ENCODE measurements around the gene HMGN3. TPM values are rescaled to one million over a fixed set of nuclear protein-coding genes. Genes with fewer than 3 reads are reported as not detected.
A peak's percentile ranks its signal among the peaks of the same experiment; 100 is the strongest.

Gene HMGN3
- polyA plus RNA-seq, 1 of the 3 experiments (the other 2 are of a cell fraction) = 64.5 TPM

GRCh38 chr6:79234150-79235022 is at the start of gene HMGN3 (continued):
- TF ChIP-seq TAF1 (IDR thresholded peaks at IDR 0.05; ENCODE audit: borderline replicate concordance, low read depth, low read length) = peak; percentile 56; the same call in 1 of the 2 replicates
- TF ChIP-seq RCOR1 (IDR thresholded peaks at IDR 0.05; ENCODE audit: low read length) = no peak
- no peak for TF ChIP-seq GABPA (IDR thresholded peaks at IDR 0.05; ENCODE audit: low read depth)
- no peak for TF ChIP-seq ELF1 (IDR thresholded peaks at IDR 0.05)
- peak; percentile 70; the same call in 1 of the 2 replicates for TF ChIP-seq POLR2AphosphoS5 (IDR thresholded peaks at IDR 0.05; ENCODE audit: low read depth, low read length)
- TF ChIP-seq NRF1 (IDR thresholded peaks at IDR 0.05; ENCODE audit: low read depth, low read length) = peak; percentile 64
- TF ChIP-seq USF1 (IDR thresholded peaks at IDR 0.05; ENCODE audit: borderline replicate concordance, low read depth) = 0 out of 2 replicates have a peak, but pooled peaks have one; percentile 9
- TF ChIP-seq TEAD4 (IDR thresholded peaks at IDR 0.05; ENCODE audit: borderline replicate concordance, insufficient read depth) = no peak
- no peak for TF ChIP-seq JUND (IDR thresholded peaks at IDR 0.05)
- TF ChIP-seq NFIC (IDR thresholded peaks at IDR 0.05; ENCODE audit: borderline replicate concordance) = no peak
- no peak for TF ChIP-seq MEF2A (IDR thresholded peaks at IDR 0.05; ENCODE audit: borderline replicate concordance, low read depth)
- TF ChIP-seq CHD2 (IDR thresholded peaks at IDR 0.05; ENCODE audit: low read length, partially characterized antibody) = peak; percentile 41
- no peak for TF ChIP-seq FOXM1 (IDR thresholded peaks at IDR 0.05; ENCODE audit: low read depth)
- peak; percentile 64; the same call in 1 of the 2 replicates for TF ChIP-seq MXI1 (IDR thresholded peaks at IDR 0.05; ENCODE audit: low read depth, low read length)
- 0 out of 2 replicates have a peak, but pooled peaks have one; percentile 5 for TF ChIP-seq RAD21 (IDR thresholded peaks at IDR 0.05; ENCODE audit: low read length)

GRCh38 chr6:79280756-79281155 is 46.3 kb upstream of the HMGN3 start:
- no peaks in the 10 kb centered on the region; a peak in 1 of 4 replicates for H3K4me1 ChIP-seq (ENCODE audit: control insufficient read depth in 1 of 2, insufficient read depth in 2 of 2, low read depth in 1 of 2, low read length in 1 of 2)
- no peak overlapping the region for H3K9ac ChIP-seq
- no peak for DNase-seq
- ChIA-PET CTCF (no interaction called here), POLR2A (no interaction called here)
- 52% methylated on average over 1 of the region's 1 CpG for WGBS (ENCODE audit: low lambda C conversion rate)
- no peaks in the 10 kb centered on the region for H3K27me3 ChIP-seq (ENCODE audit: insufficient read depth)
- H4K20me1 ChIP-seq (ENCODE audit: insufficient read depth) = no peaks in the 10 kb centered on the region
- no peak overlapping the region for H3K4me2 ChIP-seq
- no peaks in the 10 kb centered on the region for H3K9me3 ChIP-seq
- no peak overlapping the region for H2AFZ ChIP-seq (ENCODE audit: low read depth)
- no peaks in the 10 kb centered on the region for H3K9me2 ChIP-seq
- no peaks in the 10 kb centered on the region for H3F3A ChIP-seq (replicated peaks; ENCODE audit: insufficient read depth)
- no peak overlapping the region for H3K27ac ChIP-seq (ENCODE audit: low read depth in 2 of 2, low read length in 1 of 2)
- no peak overlapping the region for H3K4me3 ChIP-seq (ENCODE audit: low read depth in 2 of 2, low read length in 1 of 2)
- H3K79me2 ChIP-seq (ENCODE audit: insufficient read depth) = no peaks in the 10 kb centered on the region
- H3K36me3 ChIP-seq (replicated peaks in 1 of 2; ENCODE audit: control insufficient read depth in 1 of 2, insufficient read depth in 2 of 2, low read length in 1 of 2) = no peaks in the 10 kb centered on the region
- TF ChIP-seq SMC3 (IDR thresholded peaks at IDR 0.05; ENCODE audit: low read depth, low read length) (no peak), FOSL2 (IDR thresholded peaks at IDR 0.05; ENCODE audit: borderline replicate concordance, low read depth) (no peak), RCOR1 (IDR thresholded peaks at IDR 0.05; ENCODE audit: low read length) (no peak), PBX3 (IDR thresholded peaks at IDR 0.05) (no peak), SIN3A (IDR thresholded peaks at IDR 0.05; ENCODE audit: borderline replicate concordance, low read depth, low read length) (no peak), CHD2 (IDR thresholded peaks at IDR 0.05; ENCODE audit: low read length, partially characterized antibody) (no peak), IRF3 (IDR thresholded peaks at IDR 0.05; ENCODE audit: low read depth, low read length) (no peak), RXRA (IDR thresholded peaks at IDR 0.05; ENCODE audit: borderline replicate concordance, low read depth) (no peak), FOXM1 (IDR thresholded peaks at IDR 0.05; ENCODE audit: low read depth) (no peak), CTCF (IDR thresholded peaks at IDR 0.05) (no peak), RFX5 (IDR thresholded peaks at IDR 0.05; ENCODE audit: low read length) (no peak), ZBTB33 (IDR thresholded peaks at IDR 0.05; ENCODE audit: borderline replicate concordance, low read depth) (no peak), POLR2AphosphoS5 (IDR thresholded peaks at IDR 0.05; ENCODE audit: low read depth, low read length) (no peak), MXI1 (IDR thresholded peaks at IDR 0.05; ENCODE audit: low read depth, low read length) (no peak)
